Measurements from ENCODE around the gene DLEU7.

Gene DLEU7

DNA sequence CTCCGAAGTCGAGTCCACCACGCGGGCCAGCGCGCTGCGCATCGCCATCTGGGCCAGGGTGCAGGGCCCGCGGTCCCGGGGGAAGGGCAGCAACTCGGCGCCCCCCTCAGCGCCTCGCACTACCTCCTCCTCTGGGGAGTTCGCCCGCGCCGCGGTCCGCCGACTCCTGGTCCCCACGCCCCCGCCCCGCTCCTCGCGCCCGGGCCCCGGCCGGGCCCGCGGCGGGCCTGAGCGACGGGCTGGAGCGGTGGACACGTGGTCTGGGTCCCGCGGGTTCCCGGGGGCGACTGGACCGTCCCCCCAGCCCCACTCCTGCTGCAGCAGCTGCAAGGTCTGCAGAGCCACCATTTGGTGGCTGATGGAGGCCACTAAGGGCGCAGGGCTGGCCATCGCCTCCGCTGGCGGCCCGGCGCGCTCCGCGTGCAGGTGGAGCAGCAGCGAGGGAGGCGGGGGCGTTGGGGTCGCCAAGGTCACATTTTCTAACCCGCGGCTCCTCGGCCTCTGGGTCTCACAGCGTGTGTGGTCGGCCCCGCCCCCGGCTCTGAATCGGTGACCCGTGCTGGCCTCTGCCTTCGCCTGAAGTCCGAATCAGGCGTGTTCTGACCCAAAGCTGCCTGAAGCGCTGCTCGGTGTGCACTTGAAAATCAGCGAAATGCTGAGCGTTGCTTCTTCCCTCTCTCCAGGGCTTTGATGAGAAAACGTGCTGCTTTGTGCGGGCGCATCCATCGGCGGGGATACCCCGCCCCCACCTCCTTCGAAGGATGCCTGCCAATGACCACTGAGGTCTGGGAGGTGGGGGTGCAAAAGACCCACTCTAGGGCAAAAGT, at the start of gene DLEU7:
Gene DLEU7 (minus strand): TSS at position 436 of the 827 bp plus-strand sequence. CDS start 46 bp downstream, at position 390.
- H3K4me1 ChIP-seq (ENCODE audit: insufficient read depth, poor library complexity, severe bottlenecking): no peaks in the 10 kb centered on the region
- ATAC-seq (ENCODE audit: low read depth): no peak
- no peak for TF ChIP-seq CTCF (IDR thresholded peaks at IDR 0.05; ENCODE audit: poor library complexity, severe bottlenecking)
- no peaks in the 10 kb centered on the region for H3K27me3 ChIP-seq (ENCODE audit: insufficient read depth, poor library complexity, severe bottlenecking)
- no peak within 1 kb of the TSS for H3K4me3 ChIP-seq (ENCODE audit: severe bottlenecking)
- H3K9me3 ChIP-seq (ENCODE audit: severe bottlenecking): no peaks in the 10 kb centered on the region
- no peak within 1 kb of the TSS for H3K27ac ChIP-seq (ENCODE audit: poor library complexity, severe bottlenecking)
- DNase-seq (ENCODE audit: low spot score): no peak
- H3K36me3 ChIP-seq (ENCODE audit: low read depth): no peaks in the 10 kb centered on the region

- DNase-seq (ENCODE audit: low spot score): no peak
- H3K27me3 ChIP-seq (ENCODE audit: insufficient read depth, poor library complexity, severe bottlenecking): no peaks in the 10 kb centered on the region
- H3K36me3 ChIP-seq (ENCODE audit: low read depth): no peaks in the 10 kb centered on the region
- no peak for TF ChIP-seq CTCF (IDR thresholded peaks at IDR 0.05; ENCODE audit: poor library complexity, severe bottlenecking)
- H3K4me1 ChIP-seq (ENCODE audit: insufficient read depth, poor library complexity, severe bottlenecking): no peaks in the 10 kb centered on the region
- ATAC-seq (ENCODE audit: low read depth): no peak
- no peak overlapping the region for H3K27ac ChIP-seq (ENCODE audit: poor library complexity, severe bottlenecking)
- no peaks in the 10 kb centered on the region for H3K9me3 ChIP-seq (ENCODE audit: severe bottlenecking)
- H3K4me3 ChIP-seq (ENCODE audit: severe bottlenecking): no peak overlapping the region
These were observed 48.9 kb upstream of the DLEU7 start for GRCh38 chr13:50892210-50892944.

GRCh38 chr13:50891206-50891605, 47.7 kb upstream of the DLEU7 start:
- ATAC-seq (ENCODE audit: low read depth) (no peak), DNase-seq (ENCODE audit: low spot score) (no peak)
- H3K9me3 ChIP-seq (ENCODE audit: severe bottlenecking): no peaks in the 10 kb centered on the region
- no peaks in the 10 kb centered on the region for H3K27me3 ChIP-seq (ENCODE audit: insufficient read depth, poor library complexity, severe bottlenecking)
- no peak overlapping the region for H3K27ac ChIP-seq (ENCODE audit: poor library complexity, severe bottlenecking)
- H3K4me1 ChIP-seq (ENCODE audit: insufficient read depth, poor library complexity, severe bottlenecking): no peaks in the 10 kb centered on the region
- H3K36me3 ChIP-seq (ENCODE audit: low read depth): no peaks in the 10 kb centered on the region
- H3K4me3 ChIP-seq (ENCODE audit: severe bottlenecking): no peak overlapping the region
- TF ChIP-seq CTCF (IDR thresholded peaks at IDR 0.05; ENCODE audit: poor library complexity, severe bottlenecking): no peak

DNA sequence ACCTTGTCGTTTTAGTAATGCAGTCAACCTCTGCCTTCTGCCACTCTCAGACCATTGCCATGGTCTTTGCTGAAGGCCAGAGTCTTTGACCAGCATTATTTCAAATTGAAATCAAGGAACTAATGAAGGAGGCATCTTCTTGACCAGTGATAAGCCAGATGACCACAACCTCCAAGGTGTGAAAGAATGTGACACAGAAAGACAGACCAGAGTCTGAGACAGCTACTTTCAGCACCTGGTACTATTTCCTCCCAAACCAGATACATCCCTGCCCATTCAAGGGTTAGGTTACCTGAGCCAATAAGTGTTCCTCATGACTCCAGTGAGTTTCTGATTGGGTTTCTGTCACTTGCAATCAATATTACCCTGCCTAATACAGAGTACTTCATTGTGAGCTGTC, 45.8 kb upstream of the DLEU7 start:
- Histone ChIP-seq H3K9me3 (ENCODE audit: severe bottlenecking) (no peaks in the 10 kb centered on the region), H3K4me3 (ENCODE audit: severe bottlenecking) (no peak overlapping the region), H3K4me1 (ENCODE audit: insufficient read depth, poor library complexity, severe bottlenecking) (no peaks in the 10 kb centered on the region), H3K27me3 (ENCODE audit: insufficient read depth, poor library complexity, severe bottlenecking) (no peaks in the 10 kb centered on the region), H3K27ac (ENCODE audit: poor library complexity, severe bottlenecking) (no peak overlapping the region), H3K36me3 (ENCODE audit: low read depth) (no peaks in the 10 kb centered on the region)
- ATAC-seq (ENCODE audit: low read depth) (no peak), DNase-seq (ENCODE audit: low spot score) (no peak)
- no peak for TF ChIP-seq CTCF (IDR thresholded peaks at IDR 0.05; ENCODE audit: poor library complexity, severe bottlenecking)
